ENCODE results near the gene KRTAP9-8.
"Not testable (repeated sequence)": the region's sequence is repeated elsewhere in the genome, so short reads cannot be mapped to it uniquely, and the experiment has no call there.

Gene KRTAP9-8

GRCh38 chr17:41258406-41258805 lies 20.6 kb downstream of the KRTAP9-8 start:
- Histone ChIP-seq H3K27me3 (ENCODE audit: control insufficient read depth in 1 of 2, insufficient read depth in 2 of 2, low read length in 2 of 2) (no peaks in the 10 kb centered on the region), H3K9ac (ENCODE audit: low read length) (no peak overlapping the region), H3K27ac (ENCODE audit: low read depth, low read length) (no peak overlapping the region), H3K36me3 (ENCODE audit: insufficient read depth, low read length) (no peaks in the 10 kb centered on the region), H3K4me3 (ENCODE audit: low read depth in 1 of 2, low read length in 2 of 2) (no peak overlapping the region), H3K9me3 (ENCODE audit: low read length) (no peaks in the 10 kb centered on the region), H3K4me1 (ENCODE audit: insufficient read depth, low read length) (no peaks in the 10 kb centered on the region)

- no peak overlapping the region for H3K4me3 ChIP-seq (ENCODE audit: low read depth in 1 of 2, low read length in 2 of 2)
- no peaks in the 10 kb centered on the region for H3K27me3 ChIP-seq (ENCODE audit: control insufficient read depth in 1 of 2, insufficient read depth in 2 of 2, low read length in 2 of 2)
- no peaks in the 10 kb centered on the region for H3K36me3 ChIP-seq (ENCODE audit: insufficient read depth, low read length)
- no peak overlapping the region for H3K9ac ChIP-seq (ENCODE audit: low read length)
- no peaks in the 10 kb centered on the region for H3K4me1 ChIP-seq (ENCODE audit: insufficient read depth, low read length)
- no peaks in the 10 kb centered on the region for H3K9me3 ChIP-seq (ENCODE audit: low read length)
- no peak overlapping the region for H3K27ac ChIP-seq (ENCODE audit: low read depth, low read length)
These were observed 25.4 kb downstream of the KRTAP9-8 start for GRCh38 chr17:41263212-41263611.

- no peaks in the 10 kb centered on the region for H3K27me3 ChIP-seq (ENCODE audit: control insufficient read depth in 1 of 2, insufficient read depth in 2 of 2, low read length in 2 of 2)
- no peak overlapping the region for H3K27ac ChIP-seq (ENCODE audit: low read depth, low read length)
- no peaks in the 10 kb centered on the region for H3K4me1 ChIP-seq (ENCODE audit: insufficient read depth, low read length)
- H3K36me3 ChIP-seq (ENCODE audit: insufficient read depth, low read length), result no peaks in the 10 kb centered on the region
- no peak overlapping the region for H3K9ac ChIP-seq (ENCODE audit: low read length)
- no peaks in the 10 kb centered on the region for H3K9me3 ChIP-seq (ENCODE audit: low read length)
- H3K4me3 ChIP-seq (ENCODE audit: low read depth in 1 of 2, low read length in 2 of 2), result no peak overlapping the region
These were observed 26.8 kb downstream of the KRTAP9-8 start for GRCh38 chr17:41264599-41264998.

- Histone ChIP-seq H3K9me3 (ENCODE audit: low read length) (no peaks in the 10 kb centered on the region), H3K27ac (ENCODE audit: low read depth, low read length) (no peak within 1 kb of the TSS), H3K4me3 (ENCODE audit: low read depth in 1 of 2, low read length in 2 of 2) (no peak within 1 kb of the TSS)
These were observed 27.3 kb downstream of the KRTAP9-8 start, which contains the start of gene KRTAP9-6 for GRCh38 chr17:41265078-41265477. Gene KRTAP9-6, plus strand, starts transcription at chr17:41265378. Its CDS starts 0 bp downstream, at chr17:41265378.

GRCh38 chr17:41267711-41268110 lies 29.9 kb downstream of the KRTAP9-8 start:
- Histone ChIP-seq H3K9ac (ENCODE audit: low read length) (no peak overlapping the region), H3K9me3 (ENCODE audit: low read length) (no peaks in the 10 kb centered on the region), H3K4me1 (ENCODE audit: insufficient read depth, low read length) (no peaks in the 10 kb centered on the region), H3K27ac (ENCODE audit: low read depth, low read length) (no peak overlapping the region), H3K27me3 (ENCODE audit: control insufficient read depth in 1 of 2, insufficient read depth in 2 of 2, low read length in 2 of 2) (no peaks in the 10 kb centered on the region), H3K36me3 (ENCODE audit: insufficient read depth, low read length) (no peaks in the 10 kb centered on the region), H3K4me3 (ENCODE audit: low read depth in 1 of 2, low read length in 2 of 2) (no peak overlapping the region)

More at GRCh38 chr17:41265078-41265477, 27.3 kb downstream of the KRTAP9-8 start, which contains the start of gene KRTAP9-6:
- H3K4me1 ChIP-seq (ENCODE audit: insufficient read depth, low read length), result no peaks in the 10 kb centered on the region
- H3K9ac ChIP-seq (ENCODE audit: low read length), result no peak within 1 kb of the TSS
- H3K27me3 ChIP-seq (ENCODE audit: control insufficient read depth in 1 of 2, insufficient read depth in 2 of 2, low read length in 2 of 2), result no peaks in the 10 kb centered on the region
- H3K36me3 ChIP-seq (ENCODE audit: insufficient read depth, low read length), result no peaks in the 10 kb centered on the region

- not testable (repeated sequence) for H3K27me3 ChIP-seq (ENCODE audit: control insufficient read depth in 1 of 2, insufficient read depth in 2 of 2, low read length in 2 of 2); H3K4me1 ChIP-seq (ENCODE audit: insufficient read depth, low read length)
These were observed 33.5 kb downstream of the KRTAP9-8 start for GRCh38 chr17:41271323-41271722.

GRCh38 chr17:41271858-41272257 lies 34.1 kb downstream of the KRTAP9-8 start:
- Histone ChIP-seq H3K9ac (ENCODE audit: low read length) (no peak overlapping the region), H3K9me3 (ENCODE audit: low read length) (no peaks in the 10 kb centered on the region), H3K4me3 (ENCODE audit: low read depth in 1 of 2, low read length in 2 of 2) (no peak overlapping the region), H3K36me3 (ENCODE audit: insufficient read depth, low read length) (no peaks in the 10 kb centered on the region), H3K27ac (ENCODE audit: low read depth, low read length) (no peak overlapping the region), H3K27me3 (ENCODE audit: control insufficient read depth in 1 of 2, insufficient read depth in 2 of 2, low read length in 2 of 2) (no peaks in the 10 kb centered on the region), H3K4me1 (ENCODE audit: insufficient read depth, low read length) (no peaks in the 10 kb centered on the region)

More at GRCh38 chr17:41271323-41271722, 33.5 kb downstream of the KRTAP9-8 start:
- not testable (repeated sequence) for H3K9me3 ChIP-seq (ENCODE audit: low read length); H3K36me3 ChIP-seq (ENCODE audit: insufficient read depth, low read length); H3K4me3 ChIP-seq (ENCODE audit: low read depth in 1 of 2, low read length in 2 of 2); H3K9ac ChIP-seq (ENCODE audit: low read length); H3K27ac ChIP-seq (ENCODE audit: low read depth, low read length)

- not testable (repeated sequence) for H3K9ac ChIP-seq (ENCODE audit: low read length); H3K36me3 ChIP-seq (ENCODE audit: insufficient read depth, low read length); H3K27ac ChIP-seq (ENCODE audit: low read depth, low read length); H3K4me3 ChIP-seq (ENCODE audit: low read depth in 1 of 2, low read length in 2 of 2); H3K27me3 ChIP-seq (ENCODE audit: control insufficient read depth in 1 of 2, insufficient read depth in 2 of 2, low read length in 2 of 2); H3K9me3 ChIP-seq (ENCODE audit: low read length); H3K4me1 ChIP-seq (ENCODE audit: insufficient read depth, low read length)
These were observed 37.9 kb downstream of the KRTAP9-8 start, which contains the start of gene KRTAP9-7 for GRCh38 chr17:41275648-41276190. Gene KRTAP9-7, plus strand, starts transcription at chr17:41275698. Its CDS starts 0 bp downstream, at chr17:41275698.

GRCh38 chr17:41278176-41278955 lies 40.6 kb downstream of the KRTAP9-8 start:
- Histone ChIP-seq H3K9ac (ENCODE audit: low read length) (no peak overlapping the region), H3K9me3 (ENCODE audit: low read length) (no peaks in the 10 kb centered on the region), H3K27ac (ENCODE audit: low read depth, low read length) (no peak overlapping the region), H3K27me3 (ENCODE audit: control insufficient read depth in 1 of 2, insufficient read depth in 2 of 2, low read length in 2 of 2) (no peaks in the 10 kb centered on the region), H3K36me3 (ENCODE audit: insufficient read depth, low read length) (no peaks in the 10 kb centered on the region), H3K4me3 (ENCODE audit: low read depth in 1 of 2, low read length in 2 of 2) (no peak overlapping the region), H3K4me1 (ENCODE audit: insufficient read depth, low read length) (no peaks in the 10 kb centered on the region)

GRCh38 chr17:41284043-41284442 lies 46.2 kb downstream of the KRTAP9-8 start:
- Histone ChIP-seq H3K4me1 (ENCODE audit: insufficient read depth, low read length) (no peaks in the 10 kb centered on the region), H3K9me3 (ENCODE audit: low read length) (no peaks in the 10 kb centered on the region), H3K27me3 (ENCODE audit: control insufficient read depth in 1 of 2, insufficient read depth in 2 of 2, low read length in 2 of 2) (no peaks in the 10 kb centered on the region), H3K9ac (ENCODE audit: low read length) (no peak overlapping the region), H3K27ac (ENCODE audit: low read depth, low read length) (no peak overlapping the region), H3K36me3 (ENCODE audit: insufficient read depth, low read length) (no peaks in the 10 kb centered on the region), H3K4me3 (ENCODE audit: low read depth in 1 of 2, low read length in 2 of 2) (no peak overlapping the region)

GRCh38 chr17:41284546-41284945 lies 46.7 kb downstream of the KRTAP9-8 start:
- no peak overlapping the region for H3K27ac ChIP-seq (ENCODE audit: low read depth, low read length)
- H3K27me3 ChIP-seq (ENCODE audit: control insufficient read depth in 1 of 2, insufficient read depth in 2 of 2, low read length in 2 of 2), result no peaks in the 10 kb centered on the region
- H3K4me3 ChIP-seq (ENCODE audit: low read depth in 1 of 2, low read length in 2 of 2), result no peak overlapping the region
- no peaks in the 10 kb centered on the region for H3K36me3 ChIP-seq (ENCODE audit: insufficient read depth, low read length)
- H3K4me1 ChIP-seq (ENCODE audit: insufficient read depth, low read length), result no peaks in the 10 kb centered on the region
- H3K9ac ChIP-seq (ENCODE audit: low read length), result no peak overlapping the region
- H3K9me3 ChIP-seq (ENCODE audit: low read length), result no peaks in the 10 kb centered on the region

GRCh38 chr17:41287050-41287449 lies 49.3 kb downstream of the KRTAP9-8 start:
- H3K4me1 ChIP-seq (ENCODE audit: insufficient read depth, low read length), result no peaks in the 10 kb centered on the region

More at GRCh38 chr17:41287050-41287449, 49.3 kb downstream of the KRTAP9-8 start:
- H3K27me3 ChIP-seq (ENCODE audit: control insufficient read depth in 1 of 2, insufficient read depth in 2 of 2, low read length in 2 of 2), result no peaks in the 10 kb centered on the region
- H3K9ac ChIP-seq (ENCODE audit: low read length), result no peak overlapping the region
- no peak overlapping the region for H3K27ac ChIP-seq (ENCODE audit: low read depth, low read length)
- no peak overlapping the region for H3K4me3 ChIP-seq (ENCODE audit: low read depth in 1 of 2, low read length in 2 of 2)
- H3K36me3 ChIP-seq (ENCODE audit: insufficient read depth, low read length), result no peaks in the 10 kb centered on the region
- no peaks in the 10 kb centered on the region for H3K9me3 ChIP-seq (ENCODE audit: low read length)
